C4-2B (cell line): ENCODE measurements around the gene FAM83D.
"Not testable (repeated sequence)": the region's sequence is repeated elsewhere in the genome, so short reads cannot be mapped to it uniquely, and the experiment has no call there.

Source experiments
- H3K27ac ChIP-seq: fragments of 450-650 bp; 2 replicates; pipeline ENCODE4 v1.5.1; 2017
- CTCF ChIP-seq: fragments of 450-650 bp; conservative IDR thresholded peaks from 2 replicates; pipeline ENCODE4 v1.5.1; 2017; ENCODE audit warnings: mild to moderate bottlenecking
- ZFX ChIP-seq: fragments of 450-650 bp; IDR thresholded peaks from 2 replicates; pipeline ENCODE4 v1.6.1; 2017

FAM83D gene

GRCh38 chr20:38991814-38992704, 65.8 kb downstream of the FAM83D start:
- TF ChIP-seq ZFX (no peak), CTCF (no peak)
- no peak overlapping the region for H3K27ac ChIP-seq

GRCh38 chr20:38995536-38996044, 69.4 kb downstream of the FAM83D start:
- no peak overlapping the region for H3K27ac ChIP-seq
- TF ChIP-seq CTCF (no peak), ZFX (no peak)

DNA sequence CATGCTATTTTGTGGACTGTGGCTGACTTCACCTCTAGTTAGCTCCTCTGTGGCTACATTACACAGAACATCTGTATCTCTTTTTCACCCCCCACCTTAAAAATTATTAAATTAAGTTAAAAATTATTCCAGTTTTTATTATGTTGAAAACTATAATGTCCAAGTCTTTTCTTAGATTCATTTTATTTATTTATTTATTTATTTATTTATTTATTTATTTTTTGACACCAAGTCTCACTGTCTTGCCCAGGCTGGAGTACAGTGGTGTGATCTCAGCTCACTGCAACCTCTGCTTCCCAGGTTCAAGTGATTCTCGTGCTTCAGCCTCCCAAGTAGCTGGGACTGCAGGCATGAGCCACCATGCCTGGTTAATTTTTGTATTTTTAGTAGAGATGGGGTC, 70.6 kb downstream of the FAM83D start:
- not testable (repeated sequence) for H3K27ac ChIP-seq

DNA sequence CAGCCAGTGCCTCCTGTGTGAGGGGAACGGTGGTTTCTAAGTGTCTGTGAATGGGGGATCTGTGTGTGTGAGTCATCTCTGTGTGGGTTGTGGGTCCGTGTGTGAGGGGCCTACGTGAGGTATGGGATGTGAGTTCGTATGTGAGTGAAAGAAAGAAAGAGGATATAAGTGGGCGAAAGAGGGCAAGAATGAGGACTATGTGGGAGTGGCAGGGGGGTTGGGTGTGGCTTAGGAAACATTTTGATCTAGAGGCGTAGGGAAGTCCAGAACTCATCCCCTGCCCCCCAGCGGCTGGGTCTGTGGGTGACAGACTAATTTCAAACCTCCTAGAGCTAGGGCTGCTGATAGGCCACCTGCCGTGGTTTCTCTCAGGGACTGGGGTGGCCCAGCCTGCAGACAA, 71.4 kb downstream of the FAM83D start:
- TF ChIP-seq ZFX (no peak), CTCF (no peak)
- no peak overlapping the region for H3K27ac ChIP-seq

- H3K27ac ChIP-seq, result peak overlapping the region; percentile 61
- TF ChIP-seq ZFX, result no peak
- TF ChIP-seq CTCF, result no peak
Measured at GRCh38 chr20:38999217-38999616, 73.0 kb downstream of the FAM83D start.

DNA sequence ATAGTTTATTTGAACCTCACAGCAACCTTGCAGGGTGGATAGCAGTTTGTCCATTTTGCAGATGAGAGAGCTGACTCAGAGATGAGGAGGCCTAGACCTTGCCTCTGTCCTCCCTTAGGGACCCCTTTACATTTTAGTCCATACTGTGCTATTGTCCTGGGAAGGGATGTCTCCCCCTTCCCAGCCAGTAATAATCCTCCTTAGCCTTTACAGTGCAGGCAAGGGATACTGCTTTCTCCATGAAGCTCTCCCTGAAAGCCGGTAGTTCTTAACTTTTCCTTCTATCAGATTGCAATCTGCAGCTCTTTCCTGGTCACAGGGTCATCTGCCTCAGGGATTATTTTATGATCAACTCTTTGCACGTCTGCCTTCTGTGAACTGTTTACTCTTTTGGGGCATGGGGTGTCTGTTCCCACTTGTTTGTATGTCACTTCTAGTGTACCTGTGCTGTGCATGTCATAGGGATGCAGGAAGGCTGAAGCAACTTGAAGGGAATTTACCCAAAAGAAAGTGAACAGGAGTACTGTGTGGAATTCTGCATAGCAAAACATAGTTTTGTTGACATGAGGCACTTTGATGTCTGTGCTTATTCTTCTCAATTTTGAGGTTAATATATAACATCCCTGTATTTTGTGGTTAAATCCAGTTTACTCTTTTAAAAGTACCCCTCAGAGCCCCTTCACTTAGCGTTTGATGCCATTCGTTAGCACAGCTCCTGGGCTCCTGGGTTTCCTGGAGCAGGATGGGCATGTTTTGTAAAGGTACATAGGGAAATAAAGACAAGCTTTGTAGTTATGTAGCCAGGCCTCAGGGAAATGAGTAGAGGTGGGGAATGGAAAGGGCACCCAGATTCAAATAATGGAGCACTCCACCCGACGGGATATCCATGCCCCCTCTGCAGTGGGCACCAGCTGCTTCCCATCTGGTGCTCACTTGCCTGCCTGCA, 74.0 kb downstream of the FAM83D start:
- TF ChIP-seq CTCF (no peak), ZFX (no peak)
- peak overlapping the region; percentile 61 for H3K27ac ChIP-seq
